ENCODE measurements around the gene PPP1R26.
A peak's percentile ranks its signal among the peaks of the same experiment; 100 is the strongest.
"Not testable (repeated sequence)": the region's sequence is repeated elsewhere in the genome, so short reads cannot be mapped to it uniquely, and the experiment has no call there.

Gene PPP1R26

GRCh38 chr9:135454737-135455136 is 24.8 kb upstream of the PPP1R26 start:
- TF ChIP-seq POLR2A (IDR thresholded peaks at IDR 0.05; ENCODE audit: low read length) (no peak), GATA1 (IDR thresholded peaks at IDR 0.05; ENCODE audit: low read depth, low read length) (no peak)
- DNase-seq: no peak

GRCh38 chr9:135455401-135456030 is 24.1 kb upstream of the PPP1R26 start:
- TF ChIP-seq GATA1 (IDR thresholded peaks at IDR 0.05; ENCODE audit: low read depth, low read length) (no peak), POLR2A (IDR thresholded peaks at IDR 0.05; ENCODE audit: low read length) (no peak)
- no peak for DNase-seq

GRCh38 chr9:135456436-135457104 is 23.0 kb upstream of the PPP1R26 start:
- TF ChIP-seq POLR2A (IDR thresholded peaks at IDR 0.05; ENCODE audit: low read length) (no peak), GATA1 (IDR thresholded peaks at IDR 0.05; ENCODE audit: low read depth, low read length) (no peak)
- no peak for DNase-seq

GRCh38 chr9:135458478-135458877 is 21.1 kb upstream of the PPP1R26 start:
- DNase-seq: not testable (repeated sequence)

GRCh38 chr9:135461936-135462335 is 17.6 kb upstream of the PPP1R26 start:
- DNase-seq: no peak
- no peak for TF ChIP-seq GATA1 (IDR thresholded peaks at IDR 0.05; ENCODE audit: low read depth, low read length)
- TF ChIP-seq POLR2A (IDR thresholded peaks at IDR 0.05; ENCODE audit: low read length): no peak

GRCh38 chr9:135463140-135463539 is 16.4 kb upstream of the PPP1R26 start:
- TF ChIP-seq POLR2A (IDR thresholded peaks at IDR 0.05; ENCODE audit: low read length) (no peak), GATA1 (IDR thresholded peaks at IDR 0.05; ENCODE audit: low read depth, low read length) (no peak)
- DNase-seq: no peak

- DNase-seq: no peak
- TF ChIP-seq GATA1 (IDR thresholded peaks at IDR 0.05; ENCODE audit: low read depth, low read length): no peak
- TF ChIP-seq POLR2A (IDR thresholded peaks at IDR 0.05; ENCODE audit: low read length): no peak
Measured at GRCh38 chr9:135464181-135464580, 15.4 kb upstream of the PPP1R26 start.

- DNase-seq: peak; percentile 44 to 51
- TF ChIP-seq GATA1 (IDR thresholded peaks at IDR 0.05; ENCODE audit: low read depth, low read length): no peak
- TF ChIP-seq POLR2A (IDR thresholded peaks at IDR 0.05; ENCODE audit: low read length): no peak
Measured at GRCh38 chr9:135468854-135469521, 10.6 kb upstream of the PPP1R26 start.

- DNase-seq: no peak
- TF ChIP-seq POLR2A (IDR thresholded peaks at IDR 0.05; ENCODE audit: low read length) (no peak), GATA1 (IDR thresholded peaks at IDR 0.05; ENCODE audit: low read depth, low read length) (no peak)
Measured at GRCh38 chr9:135471791-135472640, 7.6 kb upstream of the PPP1R26 start.

- no peak for TF ChIP-seq POLR2A (IDR thresholded peaks at IDR 0.05; ENCODE audit: low read length)
- no peak for TF ChIP-seq GATA1 (IDR thresholded peaks at IDR 0.05; ENCODE audit: low read depth, low read length)
- no peak for DNase-seq
Measured at GRCh38 chr9:135473972-135474543, 5.5 kb upstream of the PPP1R26 start.

GRCh38 chr9:135474915-135475314 is 4.7 kb upstream of the PPP1R26 start:
- TF ChIP-seq POLR2A (IDR thresholded peaks at IDR 0.05; ENCODE audit: low read length) (no peak), GATA1 (IDR thresholded peaks at IDR 0.05; ENCODE audit: low read depth, low read length) (no peak)
- peak; percentile 5 to 28 for DNase-seq

GRCh38 chr9:135476561-135477355 is 2.8 kb upstream of the PPP1R26 start:
- TF ChIP-seq POLR2A (IDR thresholded peaks at IDR 0.05; ENCODE audit: low read length) (no peak), GATA1 (IDR thresholded peaks at IDR 0.05; ENCODE audit: low read depth, low read length) (no peak)
- DNase-seq: no peak

GRCh38 chr9:135478191-135478590 is 1.4 kb upstream of the PPP1R26 start:
- no peak for TF ChIP-seq GATA1 (IDR thresholded peaks at IDR 0.05; ENCODE audit: low read depth, low read length)
- no peak for TF ChIP-seq POLR2A (IDR thresholded peaks at IDR 0.05; ENCODE audit: low read length)

More at GRCh38 chr9:135478191-135478590, 1.4 kb upstream of the PPP1R26 start:
- no peak for DNase-seq

Measured in erythroblast (primary cell).